HG02870 (cell line): ENCODE measurements around the gene ARFIP1.
A peak's percentile ranks its signal among the peaks of the same experiment; 100 is the strongest.
"Not testable (repeated sequence)": the region's sequence is repeated elsewhere in the genome, so short reads cannot be mapped to it uniquely, and the experiment has no call there.

Experiments used
- ATAC-seq: cut with Tn5 transposase; IDR thresholded peaks from one replicate; pipeline ENCODE4 v1.9.1; 2021; ENCODE audit warnings: mild to moderate bottlenecking, moderate library complexity; ENCODE audit not compliant: unreplicated experiment

ARFIP1 gene

DNA sequence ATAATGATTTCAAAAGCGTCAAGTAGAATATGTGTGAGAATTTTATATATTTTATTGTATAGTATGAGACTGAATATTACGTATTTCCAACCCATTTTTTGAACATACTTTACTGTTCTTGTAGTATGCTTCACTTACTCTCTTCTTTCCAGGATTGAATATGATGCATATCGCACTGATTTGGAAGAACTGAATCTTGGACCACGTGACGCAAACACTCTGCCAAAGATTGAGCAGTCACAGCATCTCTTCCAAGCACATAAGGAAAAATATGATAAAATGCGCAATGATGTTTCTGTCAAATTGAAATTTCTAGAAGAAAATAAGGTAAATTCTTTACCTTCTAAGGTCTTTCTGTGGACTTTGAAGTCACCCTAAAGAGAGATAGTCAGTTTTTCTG is 108.2 kb downstream of the ARFIP1 start:
- no peak for ATAC-seq

DNA sequence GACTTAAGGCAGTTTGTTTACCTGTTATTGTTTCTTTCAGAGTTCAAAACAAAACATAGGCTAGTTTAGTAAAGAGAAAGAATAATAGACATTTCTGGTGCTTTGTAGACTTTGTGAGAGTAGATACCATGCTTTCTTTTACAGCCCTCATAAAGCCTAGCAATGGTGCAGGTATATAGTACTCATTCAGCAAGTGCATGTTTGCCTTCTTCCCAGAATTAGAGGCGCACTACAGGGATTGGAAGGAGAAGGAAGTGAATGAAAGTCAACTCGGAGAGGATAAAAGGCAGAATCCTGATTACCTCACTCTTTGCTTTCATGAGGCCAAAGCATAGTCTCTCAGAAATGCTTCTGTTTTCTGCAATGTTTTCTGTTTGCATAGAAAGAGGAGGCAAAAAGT is 113.2 kb downstream of the ARFIP1 start:
- ATAC-seq: no peak

DNA sequence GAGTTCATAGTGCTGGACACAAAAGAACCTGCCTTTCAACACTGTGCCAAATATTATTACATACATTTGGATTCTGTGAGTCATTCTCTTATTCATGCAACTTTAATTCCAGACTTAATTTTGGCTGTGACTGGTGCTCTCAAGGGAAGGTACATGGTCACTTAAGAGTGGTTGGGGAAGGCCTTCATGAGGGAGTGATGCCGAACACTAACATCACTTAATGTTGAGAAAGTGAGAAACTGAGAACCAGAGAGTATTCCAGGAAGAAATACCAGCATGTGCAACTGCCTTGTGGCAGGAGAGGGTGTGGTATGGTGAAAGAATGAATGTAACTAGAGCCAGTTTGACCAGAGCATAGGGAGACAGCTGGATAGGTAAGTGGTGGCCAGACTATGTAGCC is 114.9 kb downstream of the ARFIP1 start:
- ATAC-seq: no peak

DNA sequence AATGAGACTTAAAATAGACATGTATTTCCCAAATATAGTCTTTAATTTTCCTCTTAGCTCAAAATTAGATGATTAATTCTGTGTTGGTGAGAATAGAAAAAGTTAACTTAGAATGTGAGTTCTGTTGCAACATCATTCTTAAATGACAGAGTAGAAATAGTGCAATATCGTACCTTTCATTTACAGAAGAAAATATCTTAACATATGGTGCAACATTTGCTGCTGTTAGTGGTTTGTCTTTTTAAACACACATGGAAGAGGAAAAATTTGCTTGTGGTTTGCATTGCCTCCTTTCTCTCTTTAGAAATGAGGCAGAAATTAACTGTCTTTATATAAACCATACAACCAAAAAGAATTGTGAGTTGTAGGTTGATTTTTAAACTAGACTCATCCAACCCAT is 117.1 kb downstream of the ARFIP1 start:
- no peak for ATAC-seq

DNA sequence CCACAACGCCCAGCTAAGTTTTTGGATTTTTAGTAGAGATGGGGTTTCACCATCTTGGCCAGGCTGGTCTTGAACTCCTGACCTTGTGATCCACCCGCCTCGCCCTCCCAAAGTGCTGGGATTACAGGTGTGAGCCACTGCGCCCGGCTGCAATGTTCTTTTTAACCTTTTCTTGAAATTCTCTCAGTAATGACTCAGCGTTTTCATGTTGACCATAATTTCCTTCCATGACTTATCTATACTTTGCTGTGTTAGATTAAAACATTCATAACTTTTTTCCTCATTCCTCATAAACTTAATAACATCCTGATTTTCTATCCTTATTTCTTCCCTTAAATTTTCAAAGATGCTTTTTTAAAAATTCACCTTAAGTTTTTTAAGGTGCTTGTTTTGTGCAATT is 118.4 kb downstream of the ARFIP1 start:
- ATAC-seq: not testable (repeated sequence)

DNA sequence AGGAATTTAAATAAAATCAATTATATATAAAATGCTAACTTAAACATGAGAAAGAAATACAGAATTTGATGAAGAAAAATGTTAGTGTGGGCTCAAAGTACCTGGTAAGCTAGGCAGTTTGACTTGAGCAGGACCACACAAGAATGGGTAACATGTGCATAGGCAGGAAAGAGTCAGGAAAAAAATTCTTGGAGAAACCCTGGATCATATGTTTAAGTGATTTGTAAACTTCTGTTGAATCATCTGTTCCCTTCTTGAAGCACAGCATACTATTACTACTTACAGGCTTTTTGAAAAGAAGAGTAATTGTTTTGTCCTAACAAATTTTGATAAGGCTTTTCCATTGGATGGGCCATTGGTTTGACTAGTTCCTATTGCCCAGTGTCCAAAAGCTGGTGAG is 118.9 kb downstream of the ARFIP1 start:
- no peak for ATAC-seq

DNA sequence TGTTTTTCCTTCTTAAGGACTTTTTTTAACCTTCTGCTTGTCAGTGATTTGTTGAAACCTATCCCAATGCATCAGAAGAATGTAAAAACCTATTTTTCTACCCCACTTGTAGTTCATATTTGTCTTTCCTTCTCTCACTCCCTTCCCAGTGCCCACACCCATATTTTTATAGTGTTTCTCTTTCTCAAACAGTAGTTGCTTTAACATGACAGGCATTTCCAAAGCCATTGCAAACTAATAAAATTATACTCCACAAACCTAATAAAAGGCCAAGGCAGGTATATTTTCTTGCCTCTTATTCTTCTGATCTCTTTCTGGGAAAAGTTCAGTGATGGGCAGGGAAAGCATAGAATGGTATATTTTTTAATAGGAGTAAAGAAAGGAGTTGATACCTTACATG is 120.6 kb downstream of the ARFIP1 start:
- ATAC-seq: no peak

DNA sequence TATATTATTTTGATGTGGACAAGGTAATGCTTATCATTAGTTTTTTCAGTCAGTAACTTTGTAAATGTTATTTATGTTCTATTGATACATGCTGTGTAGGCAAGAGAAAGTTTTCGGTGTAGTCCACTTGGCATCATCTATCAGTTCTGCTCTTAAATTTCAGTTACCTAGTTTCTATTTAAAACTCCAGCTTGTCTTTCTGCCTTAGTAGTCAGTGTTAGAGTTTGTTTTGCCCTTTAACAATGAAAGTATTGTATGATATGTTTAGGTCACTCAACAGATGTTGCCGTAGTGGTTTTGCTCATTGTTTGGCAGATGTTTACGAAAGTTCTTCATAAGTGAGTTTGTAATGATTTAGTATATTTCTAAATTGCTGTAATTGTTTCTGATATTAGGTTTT is 121.5 kb downstream of the ARFIP1 start:
- no peak for ATAC-seq

DNA sequence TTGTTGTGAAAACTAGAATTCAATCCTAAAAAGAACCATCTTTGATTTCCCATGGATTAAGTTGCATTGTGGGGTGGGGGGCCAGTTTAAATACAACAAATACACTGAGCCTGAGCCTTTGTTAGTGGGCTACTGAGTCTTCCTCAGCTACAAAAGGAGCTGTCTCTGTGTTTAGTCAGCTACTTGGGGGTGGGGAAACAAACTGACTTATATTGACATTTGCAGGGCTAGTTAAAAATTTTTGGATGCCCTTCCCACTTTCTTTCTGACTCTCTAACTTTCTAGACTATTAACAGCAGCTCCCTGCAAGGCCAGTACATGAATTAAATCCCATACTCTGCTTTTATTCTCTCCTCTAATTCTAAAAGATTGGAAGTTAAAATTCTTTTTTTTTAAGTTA is 123.9 kb downstream of the ARFIP1 start:
- ATAC-seq: no peak

DNA sequence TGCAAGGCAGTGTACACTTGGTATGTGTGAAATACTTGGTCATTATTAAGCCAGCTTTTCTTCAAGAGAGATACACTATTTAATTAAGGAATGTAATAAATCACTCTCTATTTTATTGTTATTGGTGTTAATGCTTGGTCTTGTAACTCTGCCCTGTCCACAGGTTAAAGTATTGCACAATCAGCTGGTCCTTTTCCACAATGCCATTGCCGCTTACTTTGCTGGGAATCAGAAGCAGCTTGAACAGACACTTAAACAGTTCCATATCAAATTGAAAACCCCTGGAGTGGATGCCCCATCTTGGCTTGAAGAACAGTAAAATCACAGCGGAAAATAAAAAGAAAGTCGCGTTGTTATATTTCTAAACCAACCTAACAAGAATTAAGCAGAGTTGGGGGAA is 130.1 kb downstream of the ARFIP1 start:
- ATAC-seq: no peak

DNA sequence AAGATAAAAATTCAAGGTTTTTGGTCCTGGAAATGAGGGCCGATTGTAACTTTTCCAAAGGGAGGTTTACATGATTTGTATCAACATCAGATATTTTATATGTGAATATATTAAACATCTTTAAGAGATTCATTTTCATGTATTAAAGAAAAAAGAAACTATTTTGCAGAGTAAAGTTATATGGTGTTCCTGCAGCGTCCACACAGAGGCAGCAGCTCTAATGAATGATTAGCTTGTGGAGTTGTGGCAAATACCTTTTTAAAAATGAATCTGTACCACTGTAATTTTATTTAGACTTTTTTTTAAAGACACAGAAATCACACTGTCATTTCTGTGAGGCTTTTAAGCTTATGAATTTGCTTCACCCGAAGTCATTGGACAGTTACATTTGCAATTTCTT is 130.8 kb downstream of the ARFIP1 start:
- ATAC-seq: no peak

DNA sequence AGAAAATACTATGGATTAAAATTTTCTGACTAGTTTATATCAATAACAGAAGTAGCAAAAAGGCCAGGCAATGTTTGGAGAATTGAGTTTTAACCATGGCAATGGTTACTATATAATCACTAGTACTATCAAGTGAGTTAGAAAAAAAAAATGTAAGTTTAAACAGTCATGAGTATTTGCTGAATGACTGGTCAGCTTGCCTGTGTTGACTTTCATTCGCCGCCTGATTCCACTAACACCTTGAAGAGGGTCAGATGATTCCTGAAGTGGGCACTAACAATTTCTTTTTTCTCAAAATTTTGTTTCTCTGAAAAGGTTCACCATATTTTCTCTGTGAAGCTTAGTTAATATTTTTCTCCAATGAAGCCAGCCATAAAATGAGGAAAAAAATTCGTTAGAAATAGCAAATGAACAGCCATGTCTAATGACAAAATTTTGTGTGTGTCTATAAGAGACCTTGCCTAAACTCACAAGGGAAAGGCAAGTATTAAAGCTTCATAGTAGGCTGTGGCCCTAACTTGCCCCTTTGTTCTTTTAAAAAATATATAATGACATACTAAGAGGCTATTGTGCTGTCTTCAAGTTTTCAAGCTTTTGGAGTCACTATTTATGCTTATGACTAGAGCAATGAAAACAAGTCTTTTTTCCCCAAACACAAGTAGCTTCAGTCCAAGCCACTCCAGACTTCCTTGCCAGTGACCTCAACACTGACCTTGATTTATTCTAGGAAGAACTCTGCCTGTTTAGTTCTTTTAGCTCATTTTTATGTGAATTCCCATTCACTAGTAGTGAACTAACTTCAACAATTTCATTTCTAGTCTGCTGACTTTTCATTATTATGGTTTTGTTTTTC is 138.0 kb downstream of the ARFIP1 start:
- no peak for ATAC-seq

DNA sequence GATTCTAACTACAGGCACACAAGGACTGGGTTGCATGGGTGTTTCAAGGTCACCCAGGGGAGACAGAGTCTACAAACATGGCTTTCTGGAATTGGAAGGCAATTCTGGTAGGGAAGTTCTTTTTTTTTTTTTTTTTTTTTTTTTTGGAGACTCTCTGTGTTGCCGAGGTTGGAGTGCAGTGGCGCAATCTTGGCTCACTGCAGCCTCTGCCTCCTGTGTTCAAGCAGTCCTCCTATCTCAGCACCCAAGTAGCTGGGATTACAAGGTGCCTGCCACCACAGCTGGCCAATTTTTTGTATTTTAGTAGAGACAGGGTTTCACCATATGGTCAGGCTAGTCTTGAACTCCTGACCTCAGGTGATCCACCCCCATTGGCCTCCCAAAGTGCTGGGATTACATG is 140.1 kb downstream of the ARFIP1 start:
- ATAC-seq: no peak

DNA sequence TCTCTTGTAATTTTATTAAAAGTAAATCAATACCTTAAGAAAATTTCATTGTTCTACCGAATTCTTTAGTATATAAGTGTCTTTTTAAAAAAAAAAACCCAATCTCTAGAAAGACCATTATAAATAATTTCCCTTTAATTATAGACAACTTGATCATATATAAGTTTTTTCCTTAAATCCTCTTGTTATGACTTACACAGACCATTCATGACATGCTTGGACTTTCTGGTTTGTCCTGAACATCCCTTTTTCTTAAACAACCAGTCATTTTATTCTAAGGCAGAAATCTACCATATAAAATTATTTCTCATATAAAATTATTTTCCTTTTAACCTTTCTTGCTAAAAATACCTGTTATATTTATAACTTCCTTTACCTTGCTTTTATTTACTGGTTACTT is 141.0 kb downstream of the ARFIP1 start:
- no peak for ATAC-seq

DNA sequence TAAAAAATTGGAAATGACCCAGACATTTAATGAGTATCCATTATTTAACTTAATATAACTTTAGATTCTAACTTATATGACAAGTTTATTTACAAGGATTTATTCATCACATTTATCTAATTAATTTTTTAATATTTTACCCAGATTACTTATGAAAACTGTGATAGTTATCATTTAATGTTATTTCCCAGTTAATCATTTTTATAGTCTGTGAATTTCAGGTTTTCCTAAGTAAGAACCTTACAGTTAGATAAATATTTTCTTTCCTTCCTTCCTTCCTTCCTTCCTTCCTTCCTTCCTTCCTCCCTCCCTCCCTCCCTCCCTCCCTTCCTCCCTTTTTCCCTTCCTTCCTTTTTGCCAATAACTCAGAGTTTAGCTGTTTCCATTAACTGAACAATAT is 141.5 kb downstream of the ARFIP1 start:
- no peak for ATAC-seq

DNA sequence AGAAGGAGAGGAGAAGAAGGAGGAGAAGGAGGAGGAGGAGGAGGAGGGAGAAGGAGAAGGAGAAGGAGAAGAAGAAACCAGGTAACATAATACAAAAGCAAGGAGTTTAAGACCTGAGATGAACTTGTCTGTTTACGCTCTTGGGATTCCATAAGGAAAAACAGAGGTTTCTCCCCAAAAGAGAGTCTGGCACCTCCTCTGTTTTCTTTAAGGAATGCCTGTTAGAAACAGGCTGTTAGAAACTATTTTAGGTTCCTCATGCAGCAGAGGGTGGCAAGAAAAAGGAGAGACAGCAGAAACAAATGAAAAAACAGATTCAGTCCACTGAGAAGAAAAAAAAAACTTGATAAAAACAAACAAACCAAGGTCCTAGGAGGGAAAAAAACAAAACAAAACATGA is 146.1 kb downstream of the ARFIP1 start:
- no peak for ATAC-seq

DNA sequence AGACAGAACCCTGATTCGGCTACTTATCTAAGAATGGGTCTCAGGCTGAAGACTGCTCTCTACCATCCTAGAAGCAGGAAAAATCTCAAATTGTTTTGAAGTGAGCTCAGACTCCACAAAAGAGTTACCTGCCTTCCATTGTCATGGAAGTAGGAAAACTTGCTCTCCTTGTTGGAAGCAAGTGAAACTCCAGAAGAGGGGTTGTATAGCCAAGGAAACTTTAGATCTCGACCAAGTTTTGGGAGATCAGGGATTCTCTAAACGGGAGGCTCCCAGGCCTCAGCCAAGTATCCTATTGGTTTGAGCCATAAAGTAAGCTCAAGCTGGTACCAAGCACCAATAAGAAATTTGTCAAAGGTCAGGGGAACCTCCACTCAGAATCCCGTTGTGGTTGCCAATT is 147.2 kb downstream of the ARFIP1 start:
- no peak for ATAC-seq

DNA sequence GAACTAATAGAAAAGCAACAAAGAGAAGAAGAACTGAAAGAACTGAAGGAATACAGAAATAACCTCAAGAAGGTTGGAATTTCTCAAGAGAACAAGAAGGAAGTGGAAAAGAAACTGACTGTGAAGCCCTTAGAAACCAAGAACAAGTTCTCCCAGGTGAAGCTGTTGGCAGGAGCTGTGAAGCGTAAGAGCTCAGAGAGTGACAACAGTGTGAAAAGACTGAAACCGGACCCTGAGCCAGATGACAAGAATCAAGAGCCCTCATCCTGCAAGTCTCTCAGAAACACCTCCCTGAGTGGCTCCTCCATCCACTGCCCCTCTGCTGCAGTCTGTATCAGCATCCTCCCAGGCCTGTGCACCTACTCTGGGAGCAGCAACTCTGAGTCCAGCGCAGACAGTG is 148.0 kb downstream of the ARFIP1 start:
- ATAC-seq: peak; percentile 58

DNA sequence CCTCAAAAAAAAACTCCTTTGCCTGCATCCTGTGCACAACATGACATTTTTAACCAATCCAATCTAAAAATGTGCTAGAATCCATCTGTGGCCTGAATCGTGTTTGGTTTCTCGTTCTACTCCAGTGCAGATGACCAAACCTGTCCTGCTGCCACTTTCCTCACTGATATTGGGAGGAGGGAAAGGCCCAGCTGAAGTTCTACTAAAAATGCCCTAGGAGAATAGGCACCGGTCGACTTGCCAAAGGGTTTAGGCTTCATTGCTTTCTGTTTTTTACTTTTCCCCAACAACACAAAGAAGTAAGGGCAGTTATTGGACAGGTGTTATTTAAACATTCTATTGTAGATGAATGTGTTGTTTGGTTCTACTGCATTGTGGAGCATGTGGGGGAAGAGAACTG is 148.5 kb downstream of the ARFIP1 start:
- ATAC-seq: no peak

DNA sequence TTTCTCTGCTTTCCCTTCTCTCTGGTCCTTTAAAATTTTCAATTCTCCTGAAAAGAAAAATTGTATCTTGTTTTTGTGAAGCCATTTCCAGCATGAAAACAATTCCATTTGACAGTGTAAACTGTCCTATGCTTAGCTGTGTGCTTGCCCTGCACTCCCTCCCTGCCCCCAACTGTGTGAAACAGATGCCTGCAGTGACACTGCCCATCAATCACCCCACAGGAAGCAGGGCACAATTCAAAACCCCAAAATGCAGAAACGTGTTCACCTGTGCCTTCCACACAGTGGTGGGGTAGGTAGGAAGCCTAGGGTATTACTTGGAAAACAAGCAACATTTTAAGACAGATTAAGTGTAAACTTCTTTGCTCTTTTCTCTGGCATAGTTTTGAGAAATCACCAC is 150.1 kb downstream of the ARFIP1 start:
- ATAC-seq: no peak

DNA sequence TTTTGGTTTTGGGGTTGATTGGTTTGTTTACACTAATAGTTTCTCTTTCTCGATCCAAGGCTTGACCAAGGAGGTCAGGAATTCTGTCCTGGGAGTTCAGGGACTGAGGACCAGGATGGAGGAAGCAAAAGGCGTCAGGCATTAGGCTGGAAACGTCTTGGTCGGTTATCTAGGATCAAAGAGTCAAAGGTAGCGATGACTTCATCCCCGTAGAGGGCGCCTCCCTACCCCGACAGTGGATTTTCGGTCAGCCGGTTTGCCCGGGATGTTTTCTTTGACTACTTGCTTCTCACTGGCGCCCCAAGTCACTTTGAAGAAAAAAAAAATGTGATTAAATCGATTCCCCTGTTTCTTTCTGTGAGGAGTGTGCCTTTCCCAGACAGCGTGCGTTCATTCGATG is 155.4 kb downstream of the ARFIP1 start:
- ATAC-seq: no peak

DNA sequence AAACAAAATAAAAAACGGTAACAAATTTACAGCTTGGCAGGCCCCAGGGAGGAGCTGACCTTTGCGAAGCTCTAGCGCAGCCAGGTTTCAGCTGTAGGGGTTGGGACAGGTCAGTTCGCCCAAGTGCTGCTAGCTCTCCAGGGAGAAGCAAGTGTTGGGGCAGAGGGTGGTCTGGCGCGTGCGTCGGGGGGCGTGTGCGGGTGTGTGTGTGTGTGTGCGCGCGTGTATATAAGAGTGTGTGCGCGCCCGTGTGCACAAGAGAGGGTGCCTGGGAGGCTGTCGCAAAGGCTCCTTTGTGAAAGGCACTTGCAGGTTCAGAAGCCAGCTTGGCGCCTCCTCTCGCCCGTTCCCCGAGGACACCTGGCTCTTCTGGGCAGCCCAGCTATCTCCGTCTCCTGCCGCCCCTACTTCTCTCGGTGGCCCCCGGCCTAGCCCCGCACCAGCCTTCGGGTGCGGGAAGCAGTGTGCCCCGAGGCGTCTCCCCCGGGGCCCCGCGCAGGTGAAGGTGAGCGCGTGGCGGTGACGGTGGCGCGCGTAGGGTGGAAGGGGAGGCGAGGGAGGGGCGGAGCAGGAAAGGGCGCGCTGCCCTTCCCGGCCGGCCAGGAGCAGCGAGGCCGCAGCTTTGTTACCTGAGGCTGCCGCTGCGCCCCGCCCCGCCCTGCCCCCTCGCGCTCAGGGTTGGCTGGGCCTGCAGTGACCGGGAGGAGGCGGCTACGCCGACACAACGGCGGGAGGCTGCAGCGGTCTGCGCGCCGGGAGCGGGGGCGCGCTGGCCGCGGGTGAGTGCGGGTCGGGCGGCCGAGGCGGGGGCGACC is 156.1 kb downstream of the ARFIP1 start, which contains the start of gene FHDC1:
TSS of gene FHDC1 (plus strand) at position 693 of the 815 bp plus-strand sequence. CDS start 6,735 bp downstream, outside the sequence.
- no peak for ATAC-seq
